ENCODE data around the gene NUDT14. TPM values are rescaled to one million over a fixed set of nuclear protein-coding genes. Genes with fewer than 3 reads are reported as not detected.

NUDT14 gene
- total RNA-seq, 1 experiment from 2014 or later: 75.3 TPM

GRCh38 chr14:105131241-105131640 is 49.9 kb downstream of the NUDT14 start:
- intact Hi-C loops (cut with micrococcal nuclease; ENCODE audit: unreplicated experiment) (no loop called here), in situ Hi-C loops (cut with HindIII; ENCODE audit: low pct_unique_long_range_greater_than_20kb, low sequenced_read_pairs) (no loop called here)
- Histone ChIP-seq H3K27ac (ENCODE audit: low read length) (no peak overlapping the region), H3K9me3 (ENCODE audit: control insufficient read depth, insufficient read depth, low read depth, low read length) (no peaks in the 10 kb centered on the region), H3K36me3 (ENCODE audit: control insufficient read depth, insufficient read depth, low read length) (no peaks in the 10 kb centered on the region), H3K4me3 (ENCODE audit: low read depth in 2 of 2, low read length in 2 of 2) (no peak overlapping the region), H3K4me1 (ENCODE audit: control insufficient read depth, insufficient read depth, low read length) (no peaks in the 10 kb centered on the region), H3K27me3 (ENCODE audit: control insufficient read depth, insufficient read depth, low read length) (no peaks in the 10 kb centered on the region)
- ATAC-seq (no peak), DNase-seq (ENCODE audit: low read depth, low spot score) (no peak)
- no peak for TF ChIP-seq TCF7L2 (IDR thresholded peaks at IDR 0.05; ENCODE audit: low read depth, low read length)
- TF ChIP-seq REST (IDR thresholded peaks at IDR 0.05; ENCODE audit: insufficient read depth in 1 of 2, low read depth in 2 of 2, low read length in 1 of 2): no peak
- TF ChIP-seq CTCF (IDR thresholded peaks at IDR 0.05): no peak
- TF ChIP-seq POLR2AphosphoS5 (IDR thresholded peaks at IDR 0.05; ENCODE audit: low read depth, low read length): no peak
- no peak for TF ChIP-seq SIN3A (IDR thresholded peaks at IDR 0.05; ENCODE audit: borderline replicate concordance, insufficient read depth, low read depth, low read length)
- ChIA-PET POLR2A (no interaction called here), CTCF (no interaction called here)
- no TSS peak for BruUV-seq (replicated peaks)

- H3K4me3 ChIP-seq (ENCODE audit: low read depth in 2 of 2, low read length in 2 of 2): no peak overlapping the region
- no peaks in the 10 kb centered on the region for H3K4me1 ChIP-seq (ENCODE audit: control insufficient read depth, insufficient read depth, low read length)
- POLR2A ChIA-PET: no interaction called here
- intact Hi-C loops (cut with micrococcal nuclease; ENCODE audit: unreplicated experiment): no loop called here
- no peaks in the 10 kb centered on the region for H3K27me3 ChIP-seq (ENCODE audit: control insufficient read depth, insufficient read depth, low read length)
- BruUV-seq (replicated peaks): no TSS peak
- TF ChIP-seq REST (IDR thresholded peaks at IDR 0.05; ENCODE audit: insufficient read depth in 1 of 2, low read depth in 2 of 2, low read length in 1 of 2) (no peak), TCF7L2 (IDR thresholded peaks at IDR 0.05; ENCODE audit: low read depth, low read length) (no peak), POLR2AphosphoS5 (IDR thresholded peaks at IDR 0.05; ENCODE audit: low read depth, low read length) (no peak), CTCF (IDR thresholded peaks at IDR 0.05) (no peak), SIN3A (IDR thresholded peaks at IDR 0.05; ENCODE audit: borderline replicate concordance, insufficient read depth, low read depth, low read length) (no peak)
- DNase-seq (ENCODE audit: low read depth, low spot score): no peak
- no peaks in the 10 kb centered on the region for H3K36me3 ChIP-seq (ENCODE audit: control insufficient read depth, insufficient read depth, low read length)
- ATAC-seq: no peak
- in situ Hi-C loops (cut with HindIII; ENCODE audit: low pct_unique_long_range_greater_than_20kb, low sequenced_read_pairs): no loop called here
- CTCF ChIA-PET: interaction anchor here (0.7 kb wide), 1 partner anchor 11 kb away, joined by 5 read pairs; no protein-coding TSS in a partner anchor
- no peak overlapping the region for H3K27ac ChIP-seq (ENCODE audit: low read length)
- no peaks in the 10 kb centered on the region for H3K9me3 ChIP-seq (ENCODE audit: control insufficient read depth, insufficient read depth, low read depth, low read length)
These were observed 53.1 kb downstream of the NUDT14 start for GRCh38 chr14:105128059-105128458.
